IMR-90 (cell line): Measurements from ENCODE around the gene ZNF407. TPM values are rescaled to one million over a fixed set of nuclear protein-coding genes. Genes with fewer than 3 reads are reported as not detected.

Source experiments
- ATAC-seq: fragments of 200-7000 bp; cut with Tn5 transposase; 2 replicates; pipeline ENCODE4 v1.9.1; 2020; ENCODE audit warnings: low read depth, mild to moderate bottlenecking, moderate library complexity
- BruUV-seq: library from RNA; stranded (reverse); fragments of 400-500 nt; replicated peaks from 2 replicates; lab custom pipeline; 2021; lab: Mats Ljungman, UMichigan
- CTCF ChIA-PET: fragments of 300-600 bp; formaldehyde crosslinking; extraction: SDS; loops from one replicate; lab custom pipeline; 2021; ENCODE audit warnings: antibody characterized with exemption; lab: Yijun Ruan, JAX
- POLR2A ChIA-PET: fragments of 300-600 bp; sonication (Branson Sonifier 250); formaldehyde crosslinking; loops from one replicate; lab custom pipeline; 2022; ENCODE audit warnings: antibody characterized with exemption; ENCODE audit not compliant: unreplicated experiment; lab: Charles Lee
- DNase-seq: peaks from one replicate; pipeline ENCODE4 v3.0.0; 2013
- H2AFZ ChIP-seq: replicated peaks from 2 replicates; pipeline ENCODE3; 2013; ENCODE audit warnings: low read length, mild to moderate bottlenecking; ENCODE audit not compliant: poor library complexity
- H2AK5ac ChIP-seq: 2 replicates; pipeline ENCODE4 v1.6.1; 2013; ENCODE audit warnings: low read depth, low read length, inconsistent platforms
- H2AK9ac ChIP-seq: replicated peaks from 2 replicates; pipeline ENCODE3; 2013; ENCODE audit warnings: mild to moderate bottlenecking, low read depth, low read length, moderate library complexity; ENCODE audit not compliant: poor library complexity
- H2BK120ac ChIP-seq: 2 replicates; pipeline ENCODE4 v1.6.1; 2013; ENCODE audit warnings: low read depth, low read length, inconsistent platforms
- H2BK15ac ChIP-seq: 3 replicates; pipeline ENCODE4 v1.6.1; 2013; ENCODE audit warnings: low read depth, low read length, inconsistent platforms
- H2BK20ac ChIP-seq: 2 replicates; pipeline ENCODE4 v1.6.1; 2013; ENCODE audit warnings: low read depth, mild to moderate bottlenecking, inconsistent platforms, low read length, moderate library complexity
- H2BK5ac ChIP-seq: 2 replicates; pipeline ENCODE4 v1.6.1; 2013; ENCODE audit warnings: mild to moderate bottlenecking, low read depth, low read length, inconsistent platforms; ENCODE audit not compliant: poor library complexity, severe bottlenecking
- H3K14ac ChIP-seq: replicated peaks from 2 replicates; pipeline ENCODE4 v1.6.1; 2013; ENCODE audit warnings: low read depth, low read length, inconsistent platforms
- H3K18ac ChIP-seq: 2 replicates; pipeline ENCODE4 v1.6.1; 2013; ENCODE audit warnings: low read depth, low read length, control low read depth
- H3K23ac ChIP-seq: 2 replicates; pipeline ENCODE4 v1.6.1; 2013; ENCODE audit warnings: low read depth, low read length, inconsistent platforms
- H3K27ac ChIP-seq: 2 replicates; pipeline ENCODE4 v1.5.1; 2013; ENCODE audit warnings: mild to moderate bottlenecking, control low read depth, low read length; ENCODE audit not compliant: insufficient read depth
- H3K27me3 ChIP-seq: 2 replicates; pipeline ENCODE4 v1.6.1; 2013; ENCODE audit warnings: low read length; ENCODE audit not compliant: control insufficient read depth, insufficient read depth
- H3K36me3 ChIP-seq: 2 replicates; pipeline ENCODE4 v1.6.1; 2013; ENCODE audit warnings: low read length, mixed read lengths; ENCODE audit not compliant: control insufficient read depth, insufficient read depth
- H3K4ac ChIP-seq: 2 replicates; pipeline ENCODE4 v1.6.1; 2013; ENCODE audit warnings: low read depth, low read length, inconsistent platforms
- H3K4me1 ChIP-seq: 2 replicates; pipeline ENCODE4 v1.6.1; 2013; ENCODE audit warnings: low read length, mixed read lengths; ENCODE audit not compliant: control insufficient read depth, insufficient read depth
- H3K4me2 ChIP-seq: 2 replicates; pipeline ENCODE4 v1.6.1; 2013; ENCODE audit warnings: low read depth, mild to moderate bottlenecking, control low read depth, low read length, moderate library complexity
- H3K4me3 ChIP-seq: 2 replicates; pipeline ENCODE4 v1.5.1; 2013; ENCODE audit warnings: low read depth, mild to moderate bottlenecking, control low read depth, low read length, moderate library complexity; ENCODE audit not compliant: insufficient read depth
- H3K56ac ChIP-seq: 2 replicates; pipeline ENCODE4 v1.6.1; 2013; ENCODE audit warnings: low read length, inconsistent platforms; ENCODE audit not compliant: insufficient read depth; ENCODE audit errors: extremely low read depth
- H3K79me1 ChIP-seq, 2 experiments: 2 replicates each; pipeline ENCODE4 v1.6.1; 2013; ENCODE audit warnings: low read length in 2 of 2, inconsistent platforms in 1 of 2, low read depth in 1 of 2
- H3K9ac ChIP-seq: 2 replicates; pipeline ENCODE4 v1.6.1; 2013; ENCODE audit warnings: low read depth, low read length, control low read depth
- H3K9me1 ChIP-seq: 2 replicates; pipeline ENCODE4 v1.6.1; 2013; ENCODE audit warnings: low read length, inconsistent platforms; ENCODE audit not compliant: insufficient read depth
- H3K9me3 ChIP-seq: 2 replicates; pipeline ENCODE4 v1.6.1; 2013; ENCODE audit warnings: low read length; ENCODE audit not compliant: control insufficient read depth, insufficient read depth
- H4K20me1 ChIP-seq: 2 replicates; pipeline ENCODE4 v1.6.1; 2013; ENCODE audit warnings: low read length, inconsistent platforms; ENCODE audit not compliant: insufficient read depth
- H4K5ac ChIP-seq: 2 replicates; pipeline ENCODE4 v1.6.1; 2013; ENCODE audit warnings: mild to moderate bottlenecking, low read depth, low read length, control low read depth
- H4K8ac ChIP-seq, 2 experiments: 2 replicates each; pipeline ENCODE4 v1.6.1; 2013; ENCODE audit warnings: low read depth in 2 of 2, low read length in 2 of 2, control low read depth in 1 of 2, inconsistent platforms in 1 of 2
- H4K91ac ChIP-seq: 2 replicates; pipeline ENCODE4 v1.6.1; 2013; ENCODE audit warnings: low read depth, low read length, inconsistent platforms; ENCODE audit not compliant: insufficient read depth
- BHLHE40 ChIP-seq: fragments of 150-350 bp; IDR thresholded peaks from 2 replicates; pipeline ENCODE4 v1.6.1; 2016; ENCODE audit warnings: mild to moderate bottlenecking, low read depth, low read length
- CEBPB ChIP-seq: IDR thresholded peaks from 2 replicates; pipeline ENCODE4 v1.6.1; 2012; ENCODE audit warnings: low read depth, low read length, improper control_type of control experiment
- CHD1 ChIP-seq: IDR thresholded peaks from 2 replicates; pipeline ENCODE4 v1.6.1; 2012; ENCODE audit warnings: low read depth, low read length, improper control_type of control experiment
- CTCF ChIP-seq: conservative IDR thresholded peaks from 2 replicates; pipeline ENCODE4 v1.5.1; 2012; ENCODE audit warnings: mild to moderate bottlenecking, low read depth, low read length, improper control_type of control experiment
- ELK1 ChIP-seq: fragments of 150-350 bp; IDR thresholded peaks from 2 replicates; pipeline ENCODE4 v1.6.1; 2016; ENCODE audit warnings: low read depth, mild to moderate bottlenecking, low read length, moderate library complexity, borderline replicate concordance
- FOS ChIP-seq: fragments of 150-350 bp; IDR thresholded peaks from 2 replicates; pipeline ENCODE4 v1.6.1; 2016; ENCODE audit warnings: low read depth, low read length
- MAFK ChIP-seq: IDR thresholded peaks from 2 replicates; pipeline ENCODE4 v1.6.1; 2012; ENCODE audit warnings: low read depth, low read length, improper control_type of control experiment
- MAZ ChIP-seq: IDR thresholded peaks from 2 replicates; pipeline ENCODE4 v1.6.1; 2012; ENCODE audit warnings: low read depth, mild to moderate bottlenecking, low read length, improper control_type of control experiment, moderate library complexity, borderline replicate concordance
- MXI1 ChIP-seq: IDR thresholded peaks from 2 replicates; pipeline ENCODE4 v1.6.1; 2012; ENCODE audit warnings: low read depth, mild to moderate bottlenecking, low read length, moderate library complexity, borderline replicate concordance
- NFE2L2 ChIP-seq: fragments of 150-350 bp; IDR thresholded peaks from 2 replicates; pipeline ENCODE4 v1.6.1; 2016; ENCODE audit warnings: low read depth, mild to moderate bottlenecking, low read length
- RAD21 ChIP-seq: IDR thresholded peaks from 2 replicates; pipeline ENCODE4 v1.6.1; 2012; ENCODE audit warnings: low read length, improper control_type of control experiment
- RFX5 ChIP-seq: IDR thresholded peaks from 2 replicates; pipeline ENCODE4 v1.8.0; 2012; ENCODE audit warnings: low read depth, mild to moderate bottlenecking, low read length, moderate library complexity
- SMC3 ChIP-seq: fragments of 150-350 bp; IDR thresholded peaks from 2 replicates; pipeline ENCODE4 v1.6.1; 2016; ENCODE audit warnings: low read depth, mild to moderate bottlenecking, antibody characterized with exemption, low read length, moderate library complexity
- WGBS, 2 experiments: methylation state at CpG; one replicate each; pipeline versions ENCODE4 v1.1.5 to v1.1.7; 2013; ENCODE audit warnings: missing lambda C conversion rate in 2 of 2; ENCODE audit not compliant: insufficient read length in 1 of 2; ENCODE audit errors: extremely low coverage in 2 of 2; 5-methylcytosine and 5-hydroxymethylcytosine counted together
- dilution Hi-C: fragments of 300-500 bp; cut with HindIII; formaldehyde crosslinking; loops from one replicate; pipeline ENCODE4 v1.14.3; 2018; ENCODE audit warnings: low sequenced_read_pairs; ENCODE audit not compliant: unreplicated experiment
- in situ Hi-C: fragments of 300-500 bp; cut with MboI; formaldehyde crosslinking; loops from 3 replicates; pipeline ENCODE4 v1.14.3; 2019; ENCODE audit warnings: low sequenced_read_pairs, inconsistent platforms, mixed read lengths
- intact Hi-C: fragments of 100-400 bp; cut with micrococcal nuclease; formaldehyde crosslinking; loops from 2 replicates; pipeline ENCODE4 v1.10.0; 2022
- polyA plus RNA-seq, 3 experiments: library from polyadenylated mRNA; depleted of rRNA; stranded (reverse); fragments of >200 nt; gene quantifications; 2 replicates each; pipeline ENCODE4 v1.2.3, GENCODE V29; 2012; ENCODE audit warnings: low replicate concordance in 1 of 3
- total RNA-seq: library from RNA; depleted of rRNA; stranded (reverse); fragments of >200 nt; gene quantifications from 2 replicates; pipeline ENCODE4 v1.2.3, GENCODE V29; 2012
- TF ChIP-seq, protein P1 (sequence below): fragments of 150-350 bp; IDR thresholded peaks from 2 replicates; pipeline ENCODE4 v1.6.1; 2017; ENCODE audit warnings: mild to moderate bottlenecking, antibody characterized with exemption, low read length, low read depth

Gene ZNF407
- total and polyA plus RNA-seq, 2 of the 4 experiments (the other 2 are of a cell fraction), result 3.1 to 20.1 TPM

DNA sequence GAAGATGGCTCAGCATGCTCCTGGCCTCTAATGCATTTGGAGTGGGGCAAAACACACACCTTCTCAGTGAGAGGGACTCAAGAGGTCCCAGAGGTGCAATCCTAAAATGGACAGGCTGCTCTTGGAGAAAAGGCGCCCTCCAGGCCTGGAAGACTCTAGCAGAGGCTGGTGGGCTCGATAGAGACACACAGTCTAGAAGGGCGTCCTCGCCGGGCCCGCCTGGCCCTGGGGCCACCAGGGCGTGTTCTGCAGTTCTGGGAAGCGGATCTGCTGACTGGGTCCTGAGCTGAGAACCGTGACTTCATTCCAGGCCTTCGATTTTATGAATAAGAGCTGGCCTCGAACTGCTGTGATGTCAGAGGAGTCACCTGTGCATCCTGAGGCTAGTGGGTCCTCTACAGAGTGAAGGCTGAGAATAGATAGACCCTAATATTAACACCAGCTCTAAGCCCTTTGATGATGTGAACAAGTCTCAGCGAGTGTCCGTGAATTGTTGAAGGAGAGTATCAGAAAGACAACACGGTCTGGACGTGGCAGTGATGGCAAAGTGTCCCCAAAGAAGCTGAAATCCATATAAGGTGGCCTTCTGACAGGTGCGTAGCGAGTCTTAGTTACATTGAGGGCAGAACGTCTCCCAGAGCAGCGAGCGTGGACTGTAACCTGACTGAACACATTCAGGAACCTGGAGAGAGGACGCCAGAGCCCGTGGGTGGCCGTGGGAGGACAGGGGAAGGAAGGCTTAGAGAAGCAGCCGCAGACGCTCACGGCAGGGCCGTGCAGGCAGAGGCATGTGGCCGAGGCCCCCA is 474.4 kb downstream of the ZNF407 start:
- H3K4me2 ChIP-seq, result no peak overlapping the region
- H3K56ac ChIP-seq, result no peak overlapping the region
- H4K8ac ChIP-seq, result no peak overlapping the region; a peak in 1 of 4 replicates
- H3K4me3 ChIP-seq, result no peak overlapping the region
- H3K9me1 ChIP-seq, result peaks cover 16% of the 10 kb centered on the region
- H3K23ac ChIP-seq, result no peak overlapping the region
- dilution Hi-C loops (no loop called here), intact Hi-C loops (no loop called here), in situ Hi-C loops (no loop called here)
- H2AK9ac ChIP-seq, result no peak overlapping the region
- H3K9me3 ChIP-seq, result peaks cover 2% of the 10 kb centered on the region; the same call in 1 of the 2 replicates
- H3K27ac ChIP-seq, result no peak overlapping the region
- H2BK15ac ChIP-seq, result 0 out of 3 replicates have a peak overlapping the region, but pooled peaks have one; percentile 27
- peak overlapping the region; percentile 29; the same call in 1 of the 2 replicates for H3K4ac ChIP-seq
- ATAC-seq (no peak), DNase-seq (no peak)
- H3K14ac ChIP-seq, result no peak overlapping the region
- H2BK120ac ChIP-seq, result no peak overlapping the region; the same call in 1 of the 2 replicates
- H3K18ac ChIP-seq, result no peak overlapping the region
- peak overlapping the region; percentile 80 for H2AK5ac ChIP-seq
- H2BK20ac ChIP-seq, result no peak overlapping the region
- no peaks in the 10 kb centered on the region for H3K79me1 ChIP-seq
- no peak overlapping the region for H2BK5ac ChIP-seq
- no TSS peak for BruUV-seq
- H3K27me3 ChIP-seq, result no peaks in the 10 kb centered on the region
- CTCF ChIA-PET, result interaction anchor here (0.6 kb wide), 1 partner anchor 16 kb away, joined by 4 read pairs; no protein-coding TSS in a partner anchor
- H3K4me1 ChIP-seq, result peaks cover 8% of the 10 kb centered on the region
- H4K91ac ChIP-seq, result 0 out of 2 replicates have a peak overlapping the region, but pooled peaks have one; percentile 4
- WGBS, 2 experiments, result 96% methylated on average over 8 of the region's 28 CpGs; no CpG with 5 or more reads in 1 of the 2 experiments
- H3K9ac ChIP-seq, result no peak overlapping the region
- no peak overlapping the region for H2AFZ ChIP-seq
- POLR2A ChIA-PET, result no interaction called here
- H3K36me3 ChIP-seq, result no peaks in the 10 kb centered on the region
- no peaks in the 10 kb centered on the region for H4K20me1 ChIP-seq
- H4K5ac ChIP-seq, result no peak overlapping the region
- no peak for TF ChIP-seq CTCF
- no peak for TF ChIP-seq MXI1
- TF ChIP-seq CHD1, result no peak
- TF ChIP-seq ELK1, result no peak
- no peak for TF ChIP-seq CEBPB
- no peak for TF ChIP-seq MAZ
- TF ChIP-seq, protein P1, sequence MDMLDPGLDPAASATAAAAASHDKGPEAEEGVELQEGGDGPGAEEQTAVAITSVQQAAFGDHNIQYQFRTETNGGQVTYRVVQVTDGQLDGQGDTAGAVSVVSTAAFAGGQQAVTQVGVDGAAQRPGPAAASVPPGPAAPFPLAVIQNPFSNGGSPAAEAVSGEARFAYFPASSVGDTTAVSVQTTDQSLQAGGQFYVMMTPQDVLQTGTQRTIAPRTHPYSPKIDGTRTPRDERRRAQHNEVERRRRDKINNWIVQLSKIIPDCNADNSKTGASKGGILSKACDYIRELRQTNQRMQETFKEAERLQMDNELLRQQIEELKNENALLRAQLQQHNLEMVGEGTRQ, result no peak
- no peak for TF ChIP-seq MAFK
- no peak for TF ChIP-seq SMC3
- TF ChIP-seq RAD21, result no peak
- TF ChIP-seq RFX5, result no peak
- no peak for TF ChIP-seq NFE2L2
- no peak for TF ChIP-seq BHLHE40
- no peak for TF ChIP-seq FOS
